HCT116 (cell line): ENCODE measurements around the gene WDR64. TPM values are rescaled to one million over a fixed set of nuclear protein-coding genes. Genes with fewer than 3 reads are reported as not detected.

Experiments used
- ATAC-seq: fragments of 200-7000 bp; cut with Tn5 transposase; 2 replicates; pipeline ENCODE4 v1.9.1; 2020; ENCODE audit warnings: mild to moderate bottlenecking, moderate library complexity
- BruUV-seq: library from RNA; stranded (reverse); fragments of 400-500 nt; replicated peaks from 2 replicates; lab custom pipeline; 2021; lab: Mats Ljungman, UMichigan
- CTCF ChIA-PET: fragments of 300-600 bp; sonication (Branson Sonifier 250); formaldehyde crosslinking; loops from one replicate; lab custom pipeline; 2021; ENCODE audit warnings: antibody characterized with exemption; lab: Charles Lee
- POLR2A ChIA-PET: fragments of 300-600, 350-600 bp; sonication (Branson Sonifier 250); formaldehyde crosslinking; loops from one replicate; lab custom pipeline; 2021; ENCODE audit warnings: antibody characterized with exemption; lab: Charles Lee
- RAD21 ChIA-PET, 2 experiments: fragments of 300-600 bp; sonication (Branson Sonifier 250); formaldehyde crosslinking; loops; one replicate each; lab custom pipeline; 2023; ENCODE audit warnings: low total read pairs in 2 of 2; ENCODE audit not compliant: uncharacterized antibody in 2 of 2, unreplicated experiment in 2 of 2, low non-redundant PET in 1 of 2; lab: Charles Lee
- DNase-seq: peaks from one replicate; pipeline ENCODE4 v3.0.0-alpha.2; 2010; ENCODE audit warnings: low read depth, low spot score
- H2AFZ ChIP-seq: fragments of 200-600 bp; shearing (Covaris generic), sonication (generic); 2 replicates; pipeline ENCODE4 v1.6.1; 2017; ENCODE audit warnings: low read depth, mixed run types, mixed read lengths, antibody characterized with exemption, low read length; ENCODE audit not compliant: poor library complexity, severe bottlenecking
- H3K27ac ChIP-seq: 2 replicates; pipeline ENCODE4 v1.5.1; 2012; ENCODE audit warnings: low read depth, low read length
- H3K27me3 ChIP-seq: fragments of 200-600 bp; sonication (generic); 2 replicates; pipeline ENCODE4 v1.6.1; 2016; ENCODE audit warnings: mixed run types, low read length, mixed read lengths; ENCODE audit not compliant: insufficient read depth
- H3K36me3 ChIP-seq, 2 experiments: fragments of 200-500 bp in 1 of 2; fragments of 200-600 bp in 1 of 2; sonication (Bioruptor generic) in 1 of 2; sonication (generic) in 1 of 2; 2 replicates each; pipeline versions ENCODE4 v1.5.1 to v1.6.1; 2014 to 2016; ENCODE audit warnings: low read length in 2 of 2, inconsistent platforms in 1 of 2, mixed read lengths in 1 of 2, mixed run types in 1 of 2; ENCODE audit not compliant: insufficient read depth in 2 of 2, control insufficient read depth in 1 of 2
- H3K4me1 ChIP-seq, 2 experiments: fragments of 200-600 bp in 1 of 2; sonication (generic) in 1 of 2; 2 replicates each; pipeline versions ENCODE4 v1.5.1 to v1.6.1; 2012 to 2017; ENCODE audit warnings: low read length in 2 of 2, inconsistent platforms in 1 of 2, mild to moderate bottlenecking in 1 of 2, mixed read lengths in 1 of 2, mixed run types in 1 of 2, moderate library complexity in 1 of 2; ENCODE audit not compliant: insufficient read depth in 2 of 2, control insufficient read depth in 1 of 2
- H3K4me2 ChIP-seq: fragments of 200-600 bp; sonication (generic); 2 replicates; pipeline ENCODE4 v1.6.1; 2017; ENCODE audit warnings: mixed run types, low read length, mixed read lengths
- H3K4me3 ChIP-seq, 2 experiments: fragments of 200-600 bp in 1 of 2; sonication (generic) in 1 of 2; replicated peaks in 1 of 2; 2 replicates each; pipeline ENCODE4 v1.5.1; 2011 to 2016; ENCODE audit warnings: low read length in 2 of 2, control low read depth in 1 of 2, low read depth in 1 of 2, mild to moderate bottlenecking in 1 of 2, mixed read lengths in 1 of 2, mixed run types in 1 of 2
- H3K79me2 ChIP-seq: fragments of 200-600 bp; sonication (generic); 2 replicates; pipeline ENCODE4 v1.6.1; 2017; ENCODE audit warnings: mild to moderate bottlenecking, mixed run types, low read length, moderate library complexity, mixed read lengths; ENCODE audit not compliant: insufficient read depth
- H3K9ac ChIP-seq: fragments of 200-600 bp; sonication (generic); 2 replicates; pipeline ENCODE4 v1.6.1; 2016; ENCODE audit warnings: low read length, mixed read lengths
- H3K9me2 ChIP-seq: fragments of 200-600 bp; sonication (generic), shearing (Covaris generic); 2 replicates; pipeline ENCODE4 v1.6.1; 2017; ENCODE audit warnings: mixed run types, mild to moderate bottlenecking, moderate library complexity; ENCODE audit not compliant: insufficient read depth
- H3K9me3 ChIP-seq, 2 experiments: fragments of 200-500 bp in 1 of 2; fragments of 200-600 bp in 1 of 2; sonication (Bioruptor generic) in 1 of 2; sonication (generic) in 1 of 2; 2 replicates each; pipeline ENCODE4 v1.6.1; 2014 to 2017; ENCODE audit warnings: low read length in 2 of 2, mixed read lengths in 2 of 2, inconsistent platforms in 1 of 2, low read depth in 1 of 2, mild to moderate bottlenecking in 1 of 2, mixed run types in 1 of 2, moderate library complexity in 1 of 2; ENCODE audit not compliant: control insufficient read depth in 1 of 2, insufficient read depth in 1 of 2
- H4K20me1 ChIP-seq: fragments of 200-600 bp; sonication (generic), shearing (Covaris generic); 2 replicates; pipeline ENCODE4 v1.6.1; 2017; ENCODE audit warnings: mixed run types, mild to moderate bottlenecking, moderate library complexity; ENCODE audit not compliant: insufficient read depth
- CBX3 ChIP-seq: IDR thresholded peaks from 2 replicates; pipeline ENCODE4 v1.6.1; 2012; ENCODE audit warnings: low read depth
- CEBPB ChIP-seq: IDR thresholded peaks from 2 replicates; pipeline ENCODE4 v1.6.1; 2012; ENCODE audit warnings: low read depth
- EGR1 ChIP-seq: IDR thresholded peaks from 2 replicates; pipeline ENCODE4 v1.6.1; 2012; ENCODE audit warnings: low read depth
- EZH2phosphoT487 ChIP-seq: fragments of 200-600 bp; IDR thresholded peaks from 2 replicates; pipeline ENCODE4 v1.6.1; 2018; ENCODE audit warnings: antibody characterized with exemption, borderline replicate concordance
- FOSL1 ChIP-seq: IDR thresholded peaks from 2 replicates; pipeline ENCODE4 v1.6.1; 2012; ENCODE audit warnings: low read depth
- MAX ChIP-seq: IDR thresholded peaks from 2 replicates; pipeline ENCODE4 v1.6.1; 2012
- POLR2A ChIP-seq: IDR thresholded peaks from 2 replicates; pipeline ENCODE4 v1.7.0; 2011; ENCODE audit warnings: borderline replicate concordance; ENCODE audit not compliant: insufficient read depth, insufficient read length; ENCODE audit errors: extremely low read depth
- POLR2AphosphoS5 ChIP-seq: IDR thresholded peaks from 2 replicates; pipeline ENCODE4 v1.6.1; 2011; ENCODE audit warnings: mild to moderate bottlenecking, low read depth, low read length, moderate library complexity
- YY1 ChIP-seq: IDR thresholded peaks from 2 replicates; pipeline ENCODE4 v1.6.1; 2011; ENCODE audit warnings: low read length, low read depth, moderate library complexity, mild to moderate bottlenecking; ENCODE audit not compliant: insufficient replicate concordance; ENCODE audit errors: extremely low read depth
- ZBTB33 ChIP-seq: IDR thresholded peaks from 2 replicates; pipeline ENCODE4 v1.6.1; 2011; ENCODE audit warnings: mild to moderate bottlenecking, low read length, moderate library complexity; ENCODE audit not compliant: insufficient replicate concordance; ENCODE audit errors: extremely low read depth
- ZNF274 ChIP-seq: fragments of 200-500 bp; sonication (Bioruptor generic); IDR thresholded peaks from 2 replicates; pipeline ENCODE4 v1.6.1; 2014; ENCODE audit warnings: mild to moderate bottlenecking, low read depth, low read length, inconsistent platforms
- intact Hi-C: fragments of 100-400 bp; cut with micrococcal nuclease; formaldehyde crosslinking; loops from 2 replicates; pipeline ENCODE4 v1.10.0; 2022
- total RNA-seq: library from RNA; stranded (reverse); gene quantifications from one replicate; pipeline ENCODE4 v1.2.1, GENCODE V29; 2021; ENCODE audit not compliant: unreplicated experiment

The WDR64 gene
- total RNA-seq, 1 experiment from 2014 or later: not detected

- TF ChIP-seq ZBTB33: no peak
- no peak for TF ChIP-seq POLR2AphosphoS5
- no peak for TF ChIP-seq ZNF274
- TF ChIP-seq MAX: no peak
- TF ChIP-seq POLR2A: no peak
- no peak for TF ChIP-seq CEBPB
- no peak for TF ChIP-seq EZH2phosphoT487
- TF ChIP-seq, all 23 proteins: peak for 0
Measured at GRCh38 chr1:241747992-241748391, 95.9 kb downstream of the WDR64 start (continued).

GRCh38 chr1:241749041-241749944 lies 97.2 kb downstream of the WDR64 start:
- ChIA-PET POLR2A (no interaction called here), CTCF (no interaction called here), RAD21 (no interaction called here)
- Histone ChIP-seq H3K27ac (no peak overlapping the region), H3K9ac (no peak overlapping the region), H3K36me3 (no peaks in the 10 kb centered on the region), H3K4me2 (no peak overlapping the region), H3K79me2 (no peaks in the 10 kb centered on the region), H3K4me1 (no peaks in the 10 kb centered on the region), H4K20me1 (no peaks in the 10 kb centered on the region), H3K9me3 (no peaks in the 10 kb centered on the region), H3K9me2 (no peaks in the 10 kb centered on the region), H3K27me3 (no peaks in the 10 kb centered on the region), H2AFZ (no peak overlapping the region), H3K4me3 (no peak overlapping the region)
- TF ChIP-seq YY1: no peak
- no peak for TF ChIP-seq EGR1
- TF ChIP-seq ZNF274: no peak
- TF ChIP-seq CBX3: no peak
- TF ChIP-seq POLR2A: no peak
- no peak for TF ChIP-seq FOSL1
- no TSS peak for BruUV-seq
- ATAC-seq: no peak
- no peak for DNase-seq
- intact Hi-C loops: no loop called here
